ENCODE results near the gene CRYBA4. TPM values are rescaled to one million over a fixed set of nuclear protein-coding genes. Genes with fewer than 3 reads are reported as not detected.

CRYBA4 gene
- total RNA-seq, 2 experiments from 2014 or later = not detected

- POLR2A ChIA-PET = interaction anchor here (0.8 to 1.5 kb wide), 3 partner anchors 12 to 97 kb away, joined by 3 to 4 read pairs (median 4); partner anchors contain the start of genes HPS4 and SRRD
- CTCF ChIA-PET = no interaction called here
- DNase-seq = no peak
- ATAC-seq (ENCODE audit: poor library complexity) = no peak
- Mint-ChIP-seq H3K36me3 (ENCODE audit: low read depth) (peaks cover 10% of the 10 kb centered on the region), H3K27ac (peak overlapping the region; percentile 88), H3K27me3 (no peaks in the 10 kb centered on the region), H3K9me3 (no peaks in the 10 kb centered on the region), H3K4me3 (no peak overlapping the region), H3K4me1 (ENCODE audit: low read depth) (peaks cover 53% of the 10 kb centered on the region)
- intact Hi-C loops (cut with DNase I, micrococcal nuclease) = no loop called here
- Histone ChIP-seq H3K9me3 (ENCODE audit: control insufficient read depth in 1 of 2, insufficient read depth in 1 of 2, low read length in 2 of 2) (no peaks in the 10 kb centered on the region), H3K27me3 (ENCODE audit: control insufficient read depth in 1 of 2, insufficient read depth in 2 of 2, low read length in 2 of 2) (no peaks in the 10 kb centered on the region), H3K36me3 (ENCODE audit: insufficient read depth, low read length) (peaks cover 12% of the 10 kb centered on the region), H3K27ac (ENCODE audit: low read depth in 1 of 2, low read length in 2 of 2) (peak overlapping the region; percentile 14 to 60), H3K4me1 (ENCODE audit: insufficient read depth, low read length) (peaks cover 44% of the 10 kb centered on the region), H3K4me3 (ENCODE audit: low read length) (no peak overlapping the region)
- no peak for TF ChIP-seq CTCF (IDR thresholded peaks at IDR 0.05)
Measured at GRCh38 chr22:26580240-26580962, 41.4 kb upstream of the CRYBA4 start.

GRCh38 chr22:26581026-26581425 lies 40.7 kb upstream of the CRYBA4 start:
- Mint-ChIP-seq H3K4me1 (ENCODE audit: low read depth) (peaks cover 56% of the 10 kb centered on the region), H3K36me3 (ENCODE audit: low read depth) (peaks cover 10% of the 10 kb centered on the region), H3K27me3 (no peaks in the 10 kb centered on the region), H3K27ac (peak overlapping the region; percentile 88), H3K9me3 (no peaks in the 10 kb centered on the region), H3K4me3 (no peak overlapping the region)
- ATAC-seq (ENCODE audit: poor library complexity) (no peak), DNase-seq (no peak)
- no peak for TF ChIP-seq CTCF (IDR thresholded peaks at IDR 0.05)
- Histone ChIP-seq H3K27ac (ENCODE audit: low read depth in 1 of 2, low read length in 2 of 2) (no peak overlapping the region), H3K27me3 (ENCODE audit: control insufficient read depth in 1 of 2, insufficient read depth in 2 of 2, low read length in 2 of 2) (no peaks in the 10 kb centered on the region), H3K4me3 (ENCODE audit: low read length) (no peak overlapping the region), H3K9me3 (ENCODE audit: control insufficient read depth in 1 of 2, insufficient read depth in 1 of 2, low read length in 2 of 2) (no peaks in the 10 kb centered on the region), H3K4me1 (ENCODE audit: insufficient read depth, low read length) (peaks cover 49% of the 10 kb centered on the region), H3K36me3 (ENCODE audit: insufficient read depth, low read length) (peaks cover 12% of the 10 kb centered on the region)
- intact Hi-C loops (cut with DNase I, micrococcal nuclease) = no loop called here
- ChIA-PET CTCF (no interaction called here), POLR2A (no interaction called here)

- no peak for ATAC-seq (ENCODE audit: poor library complexity)
- Mint-ChIP-seq H3K4me3 (no peak overlapping the region), H3K27ac (peak overlapping the region; percentile 88), H3K27me3 (no peaks in the 10 kb centered on the region), H3K4me1 (ENCODE audit: low read depth) (peaks cover 57% of the 10 kb centered on the region), H3K9me3 (no peaks in the 10 kb centered on the region), H3K36me3 (ENCODE audit: low read depth) (peaks cover 10% of the 10 kb centered on the region)
- no peak overlapping the region for H3K4me3 ChIP-seq (ENCODE audit: low read length)
- H3K9me3 ChIP-seq (ENCODE audit: control insufficient read depth in 1 of 2, insufficient read depth in 1 of 2, low read length in 2 of 2) = no peaks in the 10 kb centered on the region
- DNase-seq = no peak
- H3K27me3 ChIP-seq (ENCODE audit: control insufficient read depth in 1 of 2, insufficient read depth in 2 of 2, low read length in 2 of 2) = no peaks in the 10 kb centered on the region
- peaks cover 55% of the 10 kb centered on the region for H3K4me1 ChIP-seq (ENCODE audit: insufficient read depth, low read length)
- no peak for TF ChIP-seq CTCF (IDR thresholded peaks at IDR 0.05)
- no peak overlapping the region for H3K27ac ChIP-seq (ENCODE audit: low read depth in 1 of 2, low read length in 2 of 2)
- ChIA-PET CTCF (no interaction called here), POLR2A (no interaction called here)
- intact Hi-C loops (cut with DNase I, micrococcal nuclease) = no loop called here
- H3K36me3 ChIP-seq (ENCODE audit: insufficient read depth, low read length) = peaks cover 12% of the 10 kb centered on the region
Measured at GRCh38 chr22:26581633-26582168, 40.1 kb upstream of the CRYBA4 start.
